HepG2 (cell line): ENCODE data around the gene SLC25A11. TPM values are rescaled to one million over a fixed set of nuclear protein-coding genes. Genes with fewer than 3 reads are reported as not detected.

ENCODE experiments used
- ATF4 ChIP-seq, 2 experiments: fragments of 450-650 bp in 1 of 2; sonication (generic) in 1 of 2; formaldehyde crosslinking; IDR thresholded peaks; 2 replicates each; pipeline versions ENCODE4 v1.5.0 to v1.8.0; 2020 to 2022; ENCODE audit warnings: mild to moderate bottlenecking in 1 of 2, missing genetic modification reagents in 1 of 2
- CENPT ChIP-seq: sonication (generic); formaldehyde crosslinking; IDR thresholded peaks from 2 replicates; pipeline ENCODE4 v1.8.0; 2022; ENCODE audit warnings: low read depth, mild to moderate bottlenecking, moderate library complexity, missing genetic modification reagents
- CHCHD3 ChIP-seq: sonication (generic); formaldehyde crosslinking; IDR thresholded peaks from 2 replicates; pipeline ENCODE4 v1.8.0; 2022; ENCODE audit warnings: mild to moderate bottlenecking, missing genetic modification reagents, moderate library complexity
- FOXO1 ChIP-seq: sonication (generic); formaldehyde crosslinking; IDR thresholded peaks from 2 replicates; pipeline ENCODE4 v1.4.0; 2020; ENCODE audit warnings: missing genetic modification reagents
- MXD1 ChIP-seq: sonication (generic); formaldehyde crosslinking; IDR thresholded peaks from 2 replicates; pipeline ENCODE4 v1.4.0; 2020; ENCODE audit warnings: mild to moderate bottlenecking, missing genetic modification reagents
- NONO ChIP-seq, 2 experiments: fragments of 450-650 bp in 1 of 2; sonication (generic) in 1 of 2; formaldehyde crosslinking in 1 of 2; IDR thresholded peaks in 1 of 2; conservative IDR thresholded peaks in 1 of 2; 2 replicates each; pipeline versions ENCODE4 v1.6.1 to v1.8.0; 2017 to 2022; ENCODE audit warnings: mild to moderate bottlenecking in 1 of 2, missing genetic modification reagents in 1 of 2, moderate library complexity in 1 of 2
- POLR2G ChIP-seq: fragments of 200-400 bp; formaldehyde crosslinking; IDR thresholded peaks from 2 replicates; pipeline ENCODE4 v1.6.1; 2018; ENCODE audit warnings: mild to moderate bottlenecking, low read depth, low read length, moderate library complexity
- RBAK ChIP-seq: sonication (generic); formaldehyde crosslinking; IDR thresholded peaks from 2 replicates; pipeline ENCODE4 v1.5.1; 2020; ENCODE audit warnings: mild to moderate bottlenecking, missing genetic modification reagents
- RXRA ChIP-seq: sonication (generic); formaldehyde crosslinking; IDR thresholded peaks from 2 replicates; pipeline ENCODE4 v1.5.1; 2020; ENCODE audit warnings: missing genetic modification reagents
- SMAD9 ChIP-seq: sonication (generic); formaldehyde crosslinking; IDR thresholded peaks from 2 replicates; pipeline ENCODE4 v1.5.1; 2020; ENCODE audit warnings: mild to moderate bottlenecking, missing genetic modification reagents
- SNAPC2 ChIP-seq: sonication (generic); formaldehyde crosslinking; IDR thresholded peaks from 2 replicates; pipeline ENCODE4 v1.8.1; 2022; ENCODE audit warnings: mild to moderate bottlenecking, missing genetic modification reagents
- SOX13 ChIP-seq, 3 experiments: fragments of 450-650 bp in 1 of 3; sonication (generic) in 1 of 3; formaldehyde crosslinking in 1 of 3; IDR thresholded peaks in 2 of 3; conservative IDR thresholded peaks in 1 of 3; 2 replicates each; pipeline versions ENCODE4 v1.5.0 to v1.6.1; 2016 to 2020; ENCODE audit warnings: antibody characterized with exemption in 1 of 3, mild to moderate bottlenecking in 1 of 3, missing compliant biosample characterization in 1 of 3, missing genetic modification reagents in 1 of 3, moderate library complexity in 1 of 3
- TEF ChIP-seq: sonication (generic); formaldehyde crosslinking; IDR thresholded peaks from 2 replicates; pipeline ENCODE4 v1.5.0; 2020; ENCODE audit warnings: missing genetic modification reagents
- ZC3H4 ChIP-seq: sonication (generic); formaldehyde crosslinking; IDR thresholded peaks from 2 replicates; pipeline ENCODE4 v1.4.0; 2020; ENCODE audit warnings: missing genetic modification reagents, borderline replicate concordance
- ZFX ChIP-seq: sonication (generic); formaldehyde crosslinking; IDR thresholded peaks from 2 replicates; pipeline ENCODE4 v1.4.0; 2020; ENCODE audit warnings: mild to moderate bottlenecking, low read depth, missing genetic modification reagents, moderate library complexity
- ZIK1 ChIP-seq: sonication (generic); formaldehyde crosslinking; IDR thresholded peaks from 2 replicates; pipeline ENCODE4 v1.5.0; 2020; ENCODE audit warnings: mild to moderate bottlenecking, low read depth, missing genetic modification reagents, borderline replicate concordance
- ZNF652 ChIP-seq: IDR thresholded peaks from 2 replicates; pipeline ENCODE4 v1.6.1; 2016; ENCODE audit warnings: low read depth, borderline replicate concordance
- ZNF788 ChIP-seq: sonication (generic); formaldehyde crosslinking; IDR thresholded peaks from 2 replicates; pipeline ENCODE4 v1.5.0; 2020; ENCODE audit warnings: mild to moderate bottlenecking, missing genetic modification reagents, borderline replicate concordance
- ZNF850 ChIP-seq: sonication (generic); formaldehyde crosslinking; conservative IDR thresholded peaks from 2 replicates; pipeline ENCODE4 v1.9.0; 2021; ENCODE audit warnings: mild to moderate bottlenecking, missing genetic modification reagents
- ZSCAN20 ChIP-seq: sonication (generic); formaldehyde crosslinking; IDR thresholded peaks from 2 replicates; pipeline ENCODE4 v1.4.0; 2020; ENCODE audit warnings: missing genetic modification reagents, mild to moderate bottlenecking, borderline replicate concordance
- polyA plus RNA-seq, 8 experiments: library from polyadenylated mRNA; depleted of rRNA in 3 of 8; stranded (reverse) in 7 of 8; unstranded in 1 of 8; fragments of >200 nt; fragmentation: Illumina TruSeq in 4 of 8; extraction: Trizol in 4 of 8; gene quantifications; 2 replicates each; pipeline versions ENCODE4 v1.2.1 to v1.2.3, GENCODE V29; 2011 to 2016; ENCODE audit warnings: low read depth in 4 of 8, missing spikeins in 1 of 8, mixed read lengths in 1 of 8; ENCODE audit not compliant: insufficient read depth in 1 of 8
- total RNA-seq, 5 experiments: library from RNA; depleted of rRNA; stranded (reverse); fragments of >200 nt; fragmentation: Illumina TruSeq; extraction: Trizol; gene quantifications; 2 replicates each; pipeline ENCODE4 v1.2.3, GENCODE V29; 2016; ENCODE audit warnings: low read depth in 1 of 5
- TF ChIP-seq, protein P1 (sequence below): sonication (generic); formaldehyde crosslinking; IDR thresholded peaks from 2 replicates; pipeline ENCODE4 v1.5.1; 2020; ENCODE audit warnings: missing genetic modification reagents, mild to moderate bottlenecking, borderline replicate concordance
- TF ChIP-seq, protein P2 (sequence below): sonication (generic); formaldehyde crosslinking; IDR thresholded peaks from 2 replicates; pipeline ENCODE4 v1.4.0; 2020; ENCODE audit warnings: mild to moderate bottlenecking, missing genetic modification reagents

Gene SLC25A11
- total and polyA plus RNA-seq, 2 of the 13 experiments (the other 11 are each of a cell fraction or from before 2014, with no cell fraction given): 35.4 to 47.2 TPM

GRCh38 chr17:4948166-4948930, 8.5 kb upstream of the SLC25A11 start, which contains the start of gene PFN1 (continued):
- TF ChIP-seq, protein P1, sequence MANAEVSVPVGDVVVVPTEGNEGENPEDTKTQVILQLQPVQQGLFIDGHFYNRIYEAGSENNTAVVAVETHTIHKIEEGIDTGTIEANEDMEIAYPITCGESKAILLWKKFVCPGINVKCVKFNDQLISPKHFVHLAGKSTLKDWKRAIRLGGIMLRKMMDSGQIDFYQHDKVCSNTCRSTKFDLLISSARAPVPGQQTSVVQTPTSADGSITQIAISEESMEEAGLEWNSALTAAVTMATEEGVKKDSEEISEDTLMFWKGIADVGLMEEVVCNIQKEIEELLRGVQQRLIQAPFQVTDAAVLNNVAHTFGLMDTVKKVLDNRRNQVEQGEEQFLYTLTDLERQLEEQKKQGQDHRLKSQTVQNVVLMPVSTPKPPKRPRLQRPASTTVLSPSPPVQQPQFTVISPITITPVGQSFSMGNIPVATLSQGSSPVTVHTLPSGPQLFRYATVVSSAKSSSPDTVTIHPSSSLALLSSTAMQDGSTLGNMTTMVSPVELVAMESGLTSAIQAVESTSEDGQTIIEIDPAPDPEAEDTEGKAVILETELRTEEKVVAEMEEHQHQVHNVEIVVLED: peak; percentile 31; the same call in 1 of the 2 replicates
- TF ChIP-seq CHCHD3 (CRISPR knock-in tag) (0 out of 2 replicates have a peak, but pooled peaks have one; percentile 10), ZNF788 (peak; percentile 18; the same call in 1 of the 2 replicates), SNAPC2 (peak; percentile 61; the same call in 1 of the 2 replicates), ZNF850 (CRISPR knock-in tag) (0 out of 2 replicates have a peak, but pooled peaks have one; percentile 45), ZNF652 (CRISPR knock-in tag) (peak; percentile 95), SOX13 (IDR thresholded peaks at IDR 0.05) (no peak), SOX13 (CRISPR knock-in tag; conservative IDR thresholded peaks at IDR 0.05 in 1 of 2, IDR thresholded peaks at IDR 0.05 in 1 of 2) (no peak), RXRA (no peak), ZC3H4 (CRISPR knock-in tag) (0 out of 2 replicates have a peak, but pooled peaks have one; percentile 39), RBAK (CRISPR knock-in tag) (no peak), ZFX (CRISPR knock-in tag) (peak; percentile 23; the same call in 1 of the 2 replicates), FOXO1 (CRISPR knock-in tag) (peak; percentile 43; the same call in 1 of the 2 replicates), ZSCAN20 (CRISPR knock-in tag) (0 out of 2 replicates have a peak, but pooled peaks have one; percentile 49), POLR2G (peak; percentile 91), SMAD9 (CRISPR knock-in tag) (0 out of 2 replicates have a peak, but pooled peaks have one; percentile 57), TEF (no peak), NONO (IDR thresholded peaks at IDR 0.05) (no peak), NONO (CRISPR knock-in tag; conservative IDR thresholded peaks at IDR 0.05) (0 out of 2 replicates have a peak, but pooled peaks have one; percentile 81), ZIK1 (CRISPR knock-in tag) (peak; percentile 52; the same call in 1 of the 2 replicates), CENPT (CRISPR knock-in tag) (no peak), ATF4 (CRISPR knock-in tag; IDR thresholded peaks at IDR 0.05) (peak in 1 of 2 experiments; percentile 7; a peak in 1 of 4 replicates), MXD1 (CRISPR knock-in tag) (0 out of 2 replicates have a peak, but pooled peaks have one; percentile 17)
- TF ChIP-seq, protein P2, sequence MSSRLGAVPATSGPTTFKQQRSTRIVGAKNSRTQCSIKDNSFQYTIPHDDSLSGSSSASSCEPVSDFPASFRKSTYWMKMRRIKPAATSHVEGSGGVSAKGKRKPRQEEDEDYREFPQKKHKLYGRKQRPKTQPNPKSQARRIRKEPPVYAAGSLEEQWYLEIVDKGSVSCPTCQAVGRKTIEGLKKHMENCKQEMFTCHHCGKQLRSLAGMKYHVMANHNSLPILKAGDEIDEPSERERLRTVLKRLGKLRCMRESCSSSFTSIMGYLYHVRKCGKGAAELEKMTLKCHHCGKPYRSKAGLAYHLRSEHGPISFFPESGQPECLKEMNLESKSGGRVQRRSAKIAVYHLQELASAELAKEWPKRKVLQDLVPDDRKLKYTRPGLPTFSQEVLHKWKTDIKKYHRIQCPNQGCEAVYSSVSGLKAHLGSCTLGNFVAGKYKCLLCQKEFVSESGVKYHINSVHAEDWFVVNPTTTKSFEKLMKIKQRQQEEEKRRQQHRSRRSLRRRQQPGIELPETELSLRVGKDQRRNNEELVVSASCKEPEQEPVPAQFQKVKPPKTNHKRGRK (CRISPR knock-in tag): peak; percentile 4; the same call in 1 of the 2 replicates
